Transverse colon (tissue), 4 donors: ENCODE data around the gene ZNF664. TPM values are rescaled to one million over a fixed set of nuclear protein-coding genes. Genes with fewer than 3 reads are reported as not detected.

Experiments
- DNase-seq: peaks from one replicate; pipeline ENCODE4 v3.0.0-alpha.2; 2019
- H3K27ac ChIP-seq, 4 donors: fragments of 200-600 bp; sonication (generic); 2 replicates each; pipeline ENCODE4 v1.5.1; 2016 to 2018; ENCODE audit warnings: inconsistent platforms in 4 of 4
- H3K27me3 ChIP-seq: fragments of 200-600 bp; sonication (generic); 2 replicates; pipeline ENCODE4 v1.5.1; 2017; ENCODE audit warnings: inconsistent platforms
- H3K36me3 ChIP-seq, 4 donors: fragments of 200-600 bp; sonication (generic); 2 replicates each; pipeline ENCODE4 v1.5.1; 2017 to 2019; ENCODE audit warnings: inconsistent platforms in 4 of 4
- H3K4me1 ChIP-seq, 4 donors: fragments of 200-600 bp; sonication (generic); 2 replicates each; pipeline ENCODE4 v1.5.1; 2017 to 2020; ENCODE audit warnings: inconsistent platforms in 4 of 4
- H3K4me3 ChIP-seq, 4 donors: fragments of 200-600 bp; sonication (generic); 1 replicate in 1 of 4; 2 replicates in 3 of 4; pipeline versions ENCODE4 v1.5.1 to v1.6.1; 2017 to 2019; ENCODE audit warnings: inconsistent platforms in 4 of 4
- H3K9me3 ChIP-seq, 2 donors: fragments of 200-600 bp; sonication (generic); 2 replicates each; pipeline ENCODE4 v1.5.1; 2017 to 2019; ENCODE audit warnings: inconsistent platforms in 2 of 2
- CTCF ChIP-seq, 5 experiments: fragments of 200-600 bp in 3 of 5; fragments of 450-650 bp in 2 of 5; sonication (generic) in 3 of 5; IDR thresholded peaks; 1 replicate in 2 of 5; 2 replicates in 3 of 5; pipeline ENCODE4 v1.5.1; 2016 to 2017; ENCODE audit warnings: antibody characterized with exemption in 5 of 5, inconsistent platforms in 3 of 5, mild to moderate bottlenecking in 2 of 5, moderate library complexity in 1 of 5
- EP300 ChIP-seq: sonication (generic); formaldehyde crosslinking; IDR thresholded peaks from one replicate; pipeline ENCODE4 v1.6.1; 2017; ENCODE audit warnings: antibody characterized with exemption, low read depth
- POLR2A ChIP-seq: fragments of 450-650 bp; IDR thresholded peaks from one replicate; pipeline ENCODE4 v1.6.1; 2016; ENCODE audit warnings: antibody characterized with exemption, mild to moderate bottlenecking, moderate library complexity
- POLR2AphosphoS5 ChIP-seq, 3 donors: sonication (generic); formaldehyde crosslinking; IDR thresholded peaks; one replicate each; pipeline ENCODE4 v1.6.1; 2016; ENCODE audit warnings: antibody characterized with exemption in 3 of 3
- WGBS, 2 donors: methylation state at CpG; one replicate each; pipeline ENCODE4 v1.1.5; 2018; ENCODE audit warnings: low coverage in 1 of 2; 5-methylcytosine and 5-hydroxymethylcytosine counted together
- in situ Hi-C, 4 donors: fragments of 200-750 bp; cut with MboI; loops; one replicate each; pipeline versions ENCODE4 v1.15.0 to v1.15.1; 2017; ENCODE audit warnings: low sequenced_read_pairs in 3 of 4, low pct_ligation_motif_present in 1 of 4, low pct_unique_long_range_greater_than_20kb in 1 of 4
- intact Hi-C: fragments of 100-400 bp; cut with DNase I; formaldehyde crosslinking; loops from one replicate; pipeline ENCODE4 v1.15.1; 2023; ENCODE audit warnings: low total_unique reads
- total RNA-seq, 4 donors: library from RNA; depleted of rRNA; stranded (reverse); fragments of >200 nt; gene quantifications; one replicate each; pipeline ENCODE4 v1.1.0, GENCODE V29; 2016

ZNF664 gene
- total RNA-seq, 4 donors from 2014 or later = 84.4 to 144 (median 103) TPM

- no peak overlapping the region for H3K4me3 ChIP-seq
- H3K9me3 ChIP-seq = no peaks in the 10 kb centered on the region
- DNase-seq = no peak
- intact Hi-C loops = no loop called here
- TF ChIP-seq POLR2AphosphoS5 (IDR thresholded peaks at IDR 0.05) = no peak
- TF ChIP-seq POLR2A = no peak
- no peak for TF ChIP-seq EP300
- no peak for TF ChIP-seq CTCF (IDR thresholded peaks at IDR 0.05)
- no peaks in the 10 kb centered on the region for H3K4me1 ChIP-seq
- H3K36me3 ChIP-seq = peaks cover 0 to 24% (median 11%) of the 10 kb centered on the region in 4 donors
- H3K27ac ChIP-seq = no peak overlapping the region
- H3K27me3 ChIP-seq = no peaks in the 10 kb centered on the region
- in situ Hi-C loops = no loop called here
- 88 to 94% methylated on average over 6 of the region's 6 CpGs for WGBS, 2 donors
Measured at GRCh38 chr12:124009781-124010180, 36.8 kb downstream of the ZNF664 start.

- TF ChIP-seq POLR2A (no peak), EP300 (no peak), CTCF (IDR thresholded peaks at IDR 0.05) (no peak), POLR2AphosphoS5 (IDR thresholded peaks at IDR 0.05) (no peak)
- Histone ChIP-seq H3K4me3 (no peak overlapping the region), H3K9me3 (no peaks in the 10 kb centered on the region), H3K27me3 (no peaks in the 10 kb centered on the region), H3K4me1 (no peaks in the 10 kb centered on the region), H3K27ac (no peak overlapping the region), H3K36me3 (peaks cover 0 to 24% (median 11%) of the 10 kb centered on the region in 4 donors)
- WGBS, 2 donors = 89 to 90% methylated on average over 1 to 3 of the region's 3 CpGs
- DNase-seq = no peak
- intact Hi-C loops = no loop called here
- in situ Hi-C loops = no loop called here
Measured at GRCh38 chr12:124010687-124011086, 37.7 kb downstream of the ZNF664 start.

- intact Hi-C loops (no loop called here), in situ Hi-C loops (no loop called here)
- Histone ChIP-seq H3K27me3 (no peaks in the 10 kb centered on the region), H3K9me3 (no peaks in the 10 kb centered on the region), H3K4me1 (no peaks in the 10 kb centered on the region), H3K4me3 (no peak overlapping the region), H3K27ac (no peak overlapping the region), H3K36me3 (peaks cover 0 to 24% (median 11%) of the 10 kb centered on the region in 4 donors)
- DNase-seq = no peak
- WGBS, 2 donors = 84 to 88% methylated on average over 6 to 8 of the region's 8 CpGs
- TF ChIP-seq POLR2AphosphoS5 (IDR thresholded peaks at IDR 0.05) = no peak
Measured at GRCh38 chr12:124011435-124012115, 38.6 kb downstream of the ZNF664 start.

GRCh38 chr12:124013073-124013472 is 40.1 kb downstream of the ZNF664 start:
- intact Hi-C loops = no loop called here
- no peak overlapping the region for H3K27ac ChIP-seq
- no peaks in the 10 kb centered on the region for H3K4me1 ChIP-seq
- DNase-seq = no peak
- TF ChIP-seq CTCF (IDR thresholded peaks at IDR 0.05) (no peak), POLR2AphosphoS5 (IDR thresholded peaks at IDR 0.05) (no peak), POLR2A (no peak), EP300 (no peak)
- in situ Hi-C loops = no loop called here
- no peak overlapping the region for H3K4me3 ChIP-seq
- H3K27me3 ChIP-seq = no peaks in the 10 kb centered on the region
- H3K9me3 ChIP-seq = no peaks in the 10 kb centered on the region
- 92% methylated on average over 7 of the region's 7 CpGs for WGBS, 2 donors
- peaks cover 0 to 24% (median 11%) of the 10 kb centered on the region in 4 donors for H3K36me3 ChIP-seq
